OCI-LY3 (cell line): ENCODE measurements around the gene CACNB4.

Experiments used
- CTCF ChIP-seq: fragments of 200-600, 300-600 bp; sonication (generic); IDR thresholded peaks from 2 replicates; pipeline ENCODE4 v1.5.1; 2014; ENCODE audit warnings: antibody characterized with exemption, low read length, low read depth
- EZH2phosphoT487 ChIP-seq: fragments of 200-600 bp; shearing (Covaris generic); IDR thresholded peaks from 2 replicates; pipeline ENCODE4 v1.6.1; 2018; ENCODE audit warnings: antibody characterized with exemption, mixed run types, low read depth

- TF ChIP-seq CTCF (no peak), EZH2phosphoT487 (0 out of 2 replicates have a peak, but pooled peaks have one; percentile 30)
Observed at GRCh38 chr2:151862700-151863099, 236.1 kb downstream of the CACNB4 start.
